Neural progenitor cell (in vitro differentiated cells): ENCODE measurements around the gene SIRT7. TPM values are rescaled to one million over a fixed set of nuclear protein-coding genes. Genes with fewer than 3 reads are reported as not detected.

Source experiments
- DNase-seq: peaks from one replicate; pipeline ENCODE4 v3.0.0-alpha.2; 2016; ENCODE audit warnings: low spot score
- H2AFZ ChIP-seq: fragments of 200-600 bp; sonication (generic); replicated peaks from 2 replicates; pipeline ENCODE4 v1.6.1; 2016; ENCODE audit warnings: antibody characterized with exemption
- H3F3A ChIP-seq: fragments of 200-600 bp; sonication (generic); 2 replicates; pipeline ENCODE4 v1.6.1; 2016; ENCODE audit warnings: antibody characterized with exemption, low read depth
- H3K27ac ChIP-seq: fragments of 200-600 bp; sonication (generic); 2 replicates; pipeline ENCODE4 v1.5.1; 2016; ENCODE audit warnings: mild to moderate bottlenecking
- H3K27me3 ChIP-seq: fragments of 200-600 bp; sonication (generic); 2 replicates; pipeline ENCODE4 v1.6.1; 2016; ENCODE audit warnings: mild to moderate bottlenecking, moderate library complexity
- H3K36me3 ChIP-seq: fragments of 200-600 bp; sonication (generic); 2 replicates; pipeline ENCODE4 v1.5.1; 2016
- H3K4me1 ChIP-seq: fragments of 200-600 bp; sonication (generic); 2 replicates; pipeline ENCODE4 v1.6.1; 2016; ENCODE audit warnings: mixed run types
- H3K4me2 ChIP-seq: fragments of 200-600 bp; sonication (generic); 2 replicates; pipeline ENCODE4 v1.6.1; 2016
- H3K4me3 ChIP-seq: fragments of 200-600 bp; sonication (generic); 2 replicates; pipeline ENCODE4 v1.5.1; 2016
- H3K79me2 ChIP-seq: fragments of 200-600 bp; sonication (generic); 2 replicates; pipeline ENCODE4 v1.6.1; 2016; ENCODE audit warnings: low read depth
- H3K9ac ChIP-seq: fragments of 200-600 bp; sonication (generic); 2 replicates; pipeline ENCODE4 v1.6.1; 2016
- H3K9me3 ChIP-seq: fragments of 200-600 bp; sonication (generic); 2 replicates; pipeline ENCODE4 v1.5.1; 2016; ENCODE audit warnings: low read depth
- H4K20me1 ChIP-seq: fragments of 200-600 bp; sonication (generic); 2 replicates; pipeline ENCODE4 v1.6.1; 2016; ENCODE audit warnings: low read depth
- H3K27ac Mint-ChIP-seq: 3 replicates; pipeline ENCODE4 v1.8.0; 2021; ENCODE audit warnings: mixed read lengths
- H3K27me3 Mint-ChIP-seq: 2 replicates; pipeline ENCODE4 v1.8.0; 2022; ENCODE audit warnings: low read depth, mild to moderate bottlenecking, inconsistent platforms, moderate library complexity, mixed read lengths; ENCODE audit not compliant: insufficient read depth
- H3K36me3 Mint-ChIP-seq: 3 replicates; pipeline ENCODE4 v1.8.0; 2021; ENCODE audit warnings: mixed read lengths
- H3K4me1 Mint-ChIP-seq: 3 replicates; pipeline ENCODE4 v1.8.0; 2021; ENCODE audit warnings: mixed read lengths
- H3K4me3 Mint-ChIP-seq: 3 replicates; pipeline ENCODE4 v1.8.0; 2021; ENCODE audit warnings: mild to moderate bottlenecking, moderate library complexity, mixed read lengths
- H3K9me3 Mint-ChIP-seq: 3 replicates; pipeline ENCODE4 v1.8.0; 2020; ENCODE audit warnings: mixed read lengths
- EZH2 ChIP-seq: fragments of 200-600 bp; sonication (generic); IDR thresholded peaks from 2 replicates; pipeline ENCODE4 v1.6.1; 2017; ENCODE audit warnings: antibody characterized with exemption, mild to moderate bottlenecking, moderate library complexity
- EZH2phosphoT487 ChIP-seq: fragments of 200-600 bp; sonication (generic); IDR thresholded peaks from 2 replicates; pipeline ENCODE4 v1.6.1; 2017; ENCODE audit warnings: antibody characterized with exemption
- total RNA-seq: library from RNA; depleted of rRNA; stranded (reverse); fragments of >200 nt; gene quantifications from 2 replicates; pipeline ENCODE4 v1.2.3, GENCODE V29; 2015; ENCODE audit warnings: low replicate concordance
- TF ChIP-seq, protein P1 (sequence below): fragments of 200-600 bp; sonication (generic); IDR thresholded peaks from 2 replicates; pipeline ENCODE4 v1.5.1; 2017; ENCODE audit warnings: antibody characterized with exemption, mild to moderate bottlenecking

Gene SIRT7
- total RNA-seq, 1 donor from 2014 or later, result 5.1 TPM

DNA sequence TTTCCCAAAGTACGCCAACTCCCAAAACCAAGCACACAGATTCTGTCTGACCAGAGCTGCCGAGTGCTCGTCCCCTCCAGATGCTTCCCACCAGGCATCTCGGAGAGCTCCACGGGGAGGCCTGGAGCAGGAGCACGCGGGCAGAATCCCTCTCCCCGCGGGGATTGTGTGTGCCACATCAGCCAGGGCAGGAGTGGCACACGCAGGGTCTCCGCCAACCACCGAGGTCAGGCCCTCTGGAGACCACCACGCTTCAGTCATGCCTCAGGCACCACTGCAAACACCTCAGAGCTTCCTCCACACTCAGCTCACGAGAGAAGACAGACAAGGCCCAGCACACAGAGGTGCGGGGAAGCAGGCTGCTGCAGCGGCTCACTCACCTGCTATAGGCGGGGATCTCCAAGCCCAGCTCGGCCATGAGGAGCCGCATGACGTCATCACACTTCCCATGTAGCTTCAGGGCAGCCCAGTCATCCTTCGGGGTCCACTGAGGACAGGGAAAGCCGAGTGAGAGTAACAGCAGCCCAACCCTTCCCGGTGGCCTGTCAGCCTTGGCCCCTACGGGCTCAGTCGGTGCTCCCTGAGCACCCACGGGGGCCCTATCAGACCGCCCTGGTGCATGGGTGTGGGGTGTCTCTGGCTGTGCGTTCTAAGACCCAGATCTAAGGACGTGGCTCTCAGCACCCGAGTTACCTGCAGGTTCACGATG is 4.4 kb downstream of the SIRT7 start:
- H3K79me2 ChIP-seq, result peaks cover 15% of the 10 kb centered on the region
- H3K4me1 Mint-ChIP-seq, result peaks cover 22% of the 10 kb centered on the region
- H2AFZ ChIP-seq, result no peak overlapping the region
- peaks cover under 1% of the 10 kb centered on the region for H3K27me3 Mint-ChIP-seq
- TF ChIP-seq, protein P1, sequence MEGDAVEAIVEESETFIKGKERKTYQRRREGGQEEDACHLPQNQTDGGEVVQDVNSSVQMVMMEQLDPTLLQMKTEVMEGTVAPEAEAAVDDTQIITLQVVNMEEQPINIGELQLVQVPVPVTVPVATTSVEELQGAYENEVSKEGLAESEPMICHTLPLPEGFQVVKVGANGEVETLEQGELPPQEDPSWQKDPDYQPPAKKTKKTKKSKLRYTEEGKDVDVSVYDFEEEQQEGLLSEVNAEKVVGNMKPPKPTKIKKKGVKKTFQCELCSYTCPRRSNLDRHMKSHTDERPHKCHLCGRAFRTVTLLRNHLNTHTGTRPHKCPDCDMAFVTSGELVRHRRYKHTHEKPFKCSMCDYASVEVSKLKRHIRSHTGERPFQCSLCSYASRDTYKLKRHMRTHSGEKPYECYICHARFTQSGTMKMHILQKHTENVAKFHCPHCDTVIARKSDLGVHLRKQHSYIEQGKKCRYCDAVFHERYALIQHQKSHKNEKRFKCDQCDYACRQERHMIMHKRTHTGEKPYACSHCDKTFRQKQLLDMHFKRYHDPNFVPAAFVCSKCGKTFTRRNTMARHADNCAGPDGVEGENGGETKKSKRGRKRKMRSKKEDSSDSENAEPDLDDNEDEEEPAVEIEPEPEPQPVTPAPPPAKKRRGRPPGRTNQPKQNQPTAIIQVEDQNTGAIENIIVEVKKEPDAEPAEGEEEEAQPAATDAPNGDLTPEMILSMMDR, result no peak
- TF ChIP-seq EZH2 (no peak), EZH2phosphoT487 (no peak)
- H3K4me3 ChIP-seq, result no peak overlapping the region
- peak overlapping the region; percentile 57 for H3K4me3 Mint-ChIP-seq
- H3K36me3 ChIP-seq, result no peaks in the 10 kb centered on the region
- no peaks in the 10 kb centered on the region for H3K9me3 Mint-ChIP-seq
- no peak overlapping the region for H3K4me2 ChIP-seq
- no peaks in the 10 kb centered on the region for H3K9me3 ChIP-seq
- H3K27ac ChIP-seq, result no peak overlapping the region
- H3F3A ChIP-seq, result peaks cover 42% of the 10 kb centered on the region
- H3K27ac Mint-ChIP-seq, result no peak overlapping the region
- H3K9ac ChIP-seq, result no peak overlapping the region
- no peak for DNase-seq
- H3K27me3 ChIP-seq, result peaks cover 17% of the 10 kb centered on the region
- peaks cover 16% of the 10 kb centered on the region for H3K4me1 ChIP-seq
- H3K36me3 Mint-ChIP-seq, result peaks cover 11% of the 10 kb centered on the region
- peaks cover 50% of the 10 kb centered on the region for H4K20me1 ChIP-seq

DNA sequence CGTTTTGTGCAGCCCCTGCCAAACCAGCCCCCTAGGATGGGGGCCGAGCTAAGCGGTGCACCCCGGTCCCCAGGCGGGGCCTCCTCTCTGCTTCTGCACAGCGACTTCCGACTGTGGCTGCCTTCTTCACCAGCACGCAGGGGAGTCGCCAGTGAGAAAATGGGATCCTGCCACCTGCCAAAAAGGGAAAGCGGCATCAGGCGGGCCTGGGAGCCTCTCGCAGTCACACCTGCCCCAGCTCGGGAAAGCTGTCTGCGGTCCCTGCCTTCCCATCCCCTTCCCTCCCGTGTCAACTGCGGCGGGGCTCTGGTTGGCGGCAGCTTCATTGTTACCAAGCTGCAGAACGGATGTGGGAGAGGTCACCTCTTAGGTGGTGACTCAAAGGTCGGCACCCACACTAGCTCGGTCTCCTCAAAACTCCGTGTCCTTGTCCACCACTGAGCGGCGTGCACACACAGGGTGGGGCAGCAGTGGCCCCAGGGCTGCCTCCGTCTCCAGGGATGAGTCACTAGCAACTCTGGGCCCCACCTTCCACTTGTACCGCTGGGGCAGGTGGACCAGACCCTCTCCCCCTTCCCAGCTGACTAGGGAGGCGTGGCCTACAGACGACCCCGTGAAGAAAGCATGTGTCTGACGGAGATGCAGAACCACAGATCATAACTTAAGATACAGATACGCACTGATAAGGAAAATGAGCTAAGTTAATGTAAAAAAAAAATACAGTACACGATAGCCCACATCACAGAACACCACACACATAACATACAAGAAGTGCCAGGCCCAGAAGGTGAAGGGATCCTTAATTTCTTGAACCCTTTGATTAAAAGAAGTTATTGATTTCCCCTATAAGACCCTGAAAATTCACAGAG is 5.3 kb downstream of the SIRT7 start:
- peaks cover 36% of the 10 kb centered on the region for H3F3A ChIP-seq
- H3K27ac Mint-ChIP-seq, result no peak overlapping the region
- H3K27ac ChIP-seq, result no peak overlapping the region
- H3K27me3 ChIP-seq, result peaks cover 17% of the 10 kb centered on the region
- peaks cover 11% of the 10 kb centered on the region for H3K36me3 Mint-ChIP-seq
- TF ChIP-seq EZH2phosphoT487 (no peak), EZH2 (no peak)
- TF ChIP-seq, protein P1, result no peak
- peaks cover 50% of the 10 kb centered on the region for H4K20me1 ChIP-seq
- H3K4me3 Mint-ChIP-seq, result peak overlapping the region; percentile 66
- H3K9me3 ChIP-seq, result no peaks in the 10 kb centered on the region
- H3K4me3 ChIP-seq, result no peak overlapping the region
- peaks cover 3% of the 10 kb centered on the region for H3K27me3 Mint-ChIP-seq
- H3K36me3 ChIP-seq, result no peaks in the 10 kb centered on the region
- peaks cover 17% of the 10 kb centered on the region for H3K4me1 Mint-ChIP-seq
- no peak overlapping the region for H3K9ac ChIP-seq
- H3K4me1 ChIP-seq, result peaks cover 14% of the 10 kb centered on the region
- H3K79me2 ChIP-seq, result peaks cover 15% of the 10 kb centered on the region
- no peak overlapping the region for H2AFZ ChIP-seq
- no peak for DNase-seq
- H3K4me2 ChIP-seq, result no peak overlapping the region
- no peaks in the 10 kb centered on the region for H3K9me3 Mint-ChIP-seq

DNA sequence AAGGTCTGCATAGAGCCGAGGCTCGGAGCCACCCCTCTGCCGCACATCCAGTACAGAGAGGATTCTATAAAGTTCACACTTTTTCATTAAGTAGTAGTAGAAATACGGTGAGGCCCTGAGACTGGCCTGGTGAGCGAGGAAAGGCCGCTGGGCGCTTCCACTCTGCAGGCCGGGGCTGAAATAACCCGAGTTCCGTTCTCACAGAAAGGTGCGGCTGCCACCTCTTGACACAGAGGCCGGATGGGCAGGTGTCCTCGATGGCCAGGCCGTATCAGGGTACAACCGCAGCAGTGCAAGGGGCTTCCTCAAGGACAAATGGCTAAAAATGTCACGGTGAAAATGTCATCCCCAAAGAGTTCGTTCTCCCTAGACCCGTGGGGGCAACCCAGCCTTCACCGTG is 6.0 kb downstream of the SIRT7 start:
- DNase-seq, result no peak
- Histone ChIP-seq H3K9me3 (no peaks in the 10 kb centered on the region), H3F3A (peaks cover 31% of the 10 kb centered on the region), H2AFZ (no peak overlapping the region), H4K20me1 (peaks cover 43% of the 10 kb centered on the region), H3K4me3 (peak overlapping the region; percentile 31), H3K4me1 (peaks cover 9% of the 10 kb centered on the region), H3K79me2 (peaks cover 8% of the 10 kb centered on the region), H3K9ac (no peak overlapping the region), H3K27me3 (peaks cover 17% of the 10 kb centered on the region), H3K4me2 (peak overlapping the region; percentile 79), H3K36me3 (no peaks in the 10 kb centered on the region), H3K27ac (no peak overlapping the region)
- Mint-ChIP-seq H3K27ac (no peak overlapping the region), H3K4me1 (peaks cover 13% of the 10 kb centered on the region), H3K4me3 (peak overlapping the region; percentile 78), H3K9me3 (no peaks in the 10 kb centered on the region), H3K36me3 (peaks cover 11% of the 10 kb centered on the region), H3K27me3 (peaks cover 3% of the 10 kb centered on the region)
- no peak for TF ChIP-seq EZH2phosphoT487
- TF ChIP-seq, protein P1, result no peak
- TF ChIP-seq EZH2, result no peak
